Mesendoderm (in vitro differentiated cells): ENCODE results near the gene PSMB7.

Source experiments
- DNase-seq: peaks from one replicate; pipeline ENCODE4 v3.0.0; 2013
- H2AK5ac ChIP-seq: 2 replicates; pipeline ENCODE4 v1.6.1; 2013; ENCODE audit warnings: low read length, inconsistent platforms
- H2BK120ac ChIP-seq: 2 replicates; pipeline ENCODE4 v1.6.1; 2013; ENCODE audit warnings: low read depth, mild to moderate bottlenecking, low read length, moderate library complexity, mixed read lengths
- H2BK15ac ChIP-seq: replicated peaks from 2 replicates; pipeline ENCODE4 v1.6.1; 2013; ENCODE audit warnings: low read depth, mild to moderate bottlenecking, moderate library complexity
- H2BK5ac ChIP-seq: 2 replicates; pipeline ENCODE4 v1.6.1; 2013; ENCODE audit warnings: low read length, inconsistent platforms
- H3K18ac ChIP-seq: 2 replicates; pipeline ENCODE4 v1.6.1; 2013; ENCODE audit warnings: mild to moderate bottlenecking, low read length, mixed read lengths
- H3K23ac ChIP-seq: one replicate; pipeline ENCODE4 v1.6.1; 2013; ENCODE audit warnings: low read length
- H3K27ac ChIP-seq: 2 replicates; pipeline ENCODE4 v1.5.1; 2013; ENCODE audit warnings: low read depth, mild to moderate bottlenecking, inconsistent platforms, low read length, moderate library complexity
- H3K27me3 ChIP-seq: 2 replicates; pipeline ENCODE4 v1.6.1; 2013; ENCODE audit warnings: low read length, control low read depth, mild to moderate bottlenecking, inconsistent platforms; ENCODE audit not compliant: insufficient read depth, poor library complexity
- H3K36me3 ChIP-seq: 2 replicates; pipeline ENCODE4 v1.6.1; 2013; ENCODE audit warnings: low read length, inconsistent platforms; ENCODE audit not compliant: control insufficient read depth, insufficient read depth
- H3K4ac ChIP-seq: one replicate; pipeline ENCODE4 v1.6.1; 2013; ENCODE audit warnings: low read depth, mild to moderate bottlenecking, low read length, moderate library complexity
- H3K4me1 ChIP-seq: 2 replicates; pipeline ENCODE4 v1.6.1; 2013; ENCODE audit warnings: low read depth, low read length, inconsistent platforms; ENCODE audit not compliant: control insufficient read depth
- H3K4me2 ChIP-seq: 2 replicates; pipeline ENCODE4 v1.6.1; 2013; ENCODE audit warnings: low read length
- H3K4me3 ChIP-seq: 2 replicates; pipeline ENCODE4 v1.5.1; 2013; ENCODE audit warnings: mild to moderate bottlenecking, low read length
- H3K56ac ChIP-seq: one replicate; pipeline ENCODE4 v1.6.1; 2013; ENCODE audit warnings: low read length
- H3K79me1 ChIP-seq: 2 replicates; pipeline ENCODE4 v1.6.1; 2013; ENCODE audit warnings: low read length, inconsistent platforms
- H3K79me2 ChIP-seq: 2 replicates; pipeline ENCODE4 v1.6.1; 2013; ENCODE audit warnings: mild to moderate bottlenecking, low read length; ENCODE audit not compliant: control insufficient read depth, insufficient read depth
- H3K9ac ChIP-seq: 2 replicates; pipeline ENCODE4 v1.6.1; 2013; ENCODE audit warnings: low read length, inconsistent platforms
- H4K5ac ChIP-seq: one replicate; pipeline ENCODE4 v1.6.1; 2013; ENCODE audit warnings: low read length
- H4K8ac ChIP-seq: one replicate; pipeline ENCODE4 v1.6.1; 2013; ENCODE audit warnings: low read depth, mild to moderate bottlenecking, control low read depth, low read length, moderate library complexity
- WGBS: extraction: QIAGEN DNeasy Blood & Tissue Kit; methylation state at CpG from one replicate; pipeline ENCODE4 v1.1.7; 2013; ENCODE audit warnings: low lambda C conversion rate, missing lambda C conversion rate; ENCODE audit not compliant: insufficient coverage; ENCODE audit errors: extremely low coverage; 5-methylcytosine and 5-hydroxymethylcytosine counted together

The PSMB7 gene

GRCh38 chr9:124359855-124360678 is 55.2 kb downstream of the PSMB7 start:
- WGBS: 100% methylated on average over 1 of the region's 11 CpGs
- Histone ChIP-seq H3K36me3 (no peaks in the 10 kb centered on the region), H2BK15ac (no peak overlapping the region)

GRCh38 chr9:124359426-124359825 is 55.8 kb downstream of the PSMB7 start:
- Histone ChIP-seq H3K27me3 (no peaks in the 10 kb centered on the region), H3K4me2 (no peak overlapping the region), H3K56ac (no peak overlapping the region), H3K79me1 (peaks cover 44% of the 10 kb centered on the region), H3K18ac (no peak overlapping the region), H3K27ac (no peak overlapping the region), H3K36me3 (no peaks in the 10 kb centered on the region), H2AK5ac (no peak overlapping the region), H3K4me1 (no peaks in the 10 kb centered on the region), H2BK5ac (no peak overlapping the region), H2BK15ac (no peak overlapping the region), H4K5ac (no peak overlapping the region), H4K8ac (no peak overlapping the region), H3K23ac (no peak overlapping the region), H3K4ac (no peak overlapping the region), H2BK120ac (no peak overlapping the region), H3K79me2 (peaks cover 35% of the 10 kb centered on the region), H3K9ac (no peak overlapping the region), H3K4me3 (no peak overlapping the region)
- DNase-seq: no peak
- no CpG with 5 or more reads among the region's 6 CpGs for WGBS

More at GRCh38 chr9:124359855-124360678, 55.2 kb downstream of the PSMB7 start:
- Histone ChIP-seq H3K9ac (no peak overlapping the region), H3K4me1 (no peaks in the 10 kb centered on the region), H3K4ac (no peak overlapping the region), H2AK5ac (no peak overlapping the region), H3K79me1 (peaks cover 49% of the 10 kb centered on the region), H4K8ac (no peak overlapping the region), H3K27ac (no peak overlapping the region), H3K4me2 (no peak overlapping the region), H3K56ac (no peak overlapping the region), H3K79me2 (peaks cover 39% of the 10 kb centered on the region), H3K18ac (no peak overlapping the region), H3K4me3 (no peak overlapping the region), H3K23ac (no peak overlapping the region), H2BK5ac (no peak overlapping the region), H3K27me3 (no peaks in the 10 kb centered on the region), H4K5ac (no peak overlapping the region), H2BK120ac (no peak overlapping the region)
- DNase-seq: peak; percentile 41

- Histone ChIP-seq H3K79me1 (peaks cover 42% of the 10 kb centered on the region), H3K36me3 (no peaks in the 10 kb centered on the region)
- DNase-seq: no peak
Measured at GRCh38 chr9:124358631-124359030, 56.6 kb downstream of the PSMB7 start.

GRCh38 chr9:124357721-124358361 is 57.4 kb downstream of the PSMB7 start:
- H2BK120ac ChIP-seq: no peak overlapping the region
- H2AK5ac ChIP-seq: no peak overlapping the region
- H3K18ac ChIP-seq: no peak overlapping the region
- no peak overlapping the region for H3K4me2 ChIP-seq
- no peak overlapping the region for H3K9ac ChIP-seq
- no peak overlapping the region for H3K23ac ChIP-seq
- peaks cover 32% of the 10 kb centered on the region for H3K79me2 ChIP-seq
- H3K4me1 ChIP-seq: no peaks in the 10 kb centered on the region
- no peak overlapping the region for H3K4ac ChIP-seq
- H2BK5ac ChIP-seq: no peak overlapping the region
- H3K56ac ChIP-seq: no peak overlapping the region
- H2BK15ac ChIP-seq: no peak overlapping the region
- H4K8ac ChIP-seq: no peak overlapping the region
- no peak overlapping the region for H3K27ac ChIP-seq
- DNase-seq: peak; percentile 56
- no peaks in the 10 kb centered on the region for H3K27me3 ChIP-seq
- no peak overlapping the region for H3K4me3 ChIP-seq
- H3K36me3 ChIP-seq: peaks cover under 1% of the 10 kb centered on the region
- H4K5ac ChIP-seq: no peak overlapping the region
- WGBS: no CpG with 5 or more reads among the region's 13 CpGs
- peaks cover 40% of the 10 kb centered on the region for H3K79me1 ChIP-seq

More at GRCh38 chr9:124358631-124359030, 56.6 kb downstream of the PSMB7 start:
- H2BK5ac ChIP-seq: no peak overlapping the region
- no CpG with 5 or more reads among the region's 13 CpGs for WGBS
- H2AK5ac ChIP-seq: no peak overlapping the region
- H3K56ac ChIP-seq: no peak overlapping the region
- H3K4me2 ChIP-seq: no peak overlapping the region
- H3K4ac ChIP-seq: no peak overlapping the region
- peaks cover 33% of the 10 kb centered on the region for H3K79me2 ChIP-seq
- no peak overlapping the region for H2BK120ac ChIP-seq
- no peak overlapping the region for H3K18ac ChIP-seq
- H3K4me3 ChIP-seq: no peak overlapping the region
- H4K8ac ChIP-seq: no peak overlapping the region
- no peak overlapping the region for H3K23ac ChIP-seq
- H3K9ac ChIP-seq: no peak overlapping the region
- H3K27me3 ChIP-seq: no peaks in the 10 kb centered on the region
- no peak overlapping the region for H3K27ac ChIP-seq
- H2BK15ac ChIP-seq: no peak overlapping the region
- H3K4me1 ChIP-seq: no peaks in the 10 kb centered on the region
- H4K5ac ChIP-seq: no peak overlapping the region

- Histone ChIP-seq H2AK5ac (no peak overlapping the region), H3K4ac (no peak overlapping the region), H3K56ac (no peak overlapping the region), H3K27ac (no peak overlapping the region), H3K4me2 (no peak overlapping the region), H4K8ac (no peak overlapping the region), H3K36me3 (peaks cover 3% of the 10 kb centered on the region), H3K9ac (no peak overlapping the region), H3K23ac (no peak overlapping the region), H3K4me1 (no peaks in the 10 kb centered on the region), H2BK5ac (no peak overlapping the region), H3K4me3 (no peak overlapping the region), H2BK120ac (no peak overlapping the region), H4K5ac (no peak overlapping the region), H3K79me2 (peaks cover 29% of the 10 kb centered on the region), H2BK15ac (no peak overlapping the region), H3K27me3 (no peaks in the 10 kb centered on the region), H3K18ac (no peak overlapping the region), H3K79me1 (peaks cover 37% of the 10 kb centered on the region)
- no peak for DNase-seq
- WGBS: no CpG with 5 or more reads among the region's 19 CpGs
Measured at GRCh38 chr9:124356745-124357390, 58.4 kb downstream of the PSMB7 start.
